HL-60/S4 treated with phorbol 12-myristate 13-acetate at 8.2 ng/mL for 4 days and 3 days (cell line): ENCODE measurements around the gene SLC22A5.
"Not testable (repeated sequence)": the region's sequence is repeated elsewhere in the genome, so short reads cannot be mapped to it uniquely, and the experiment has no call there.

Experiments used
- in situ Hi-C: fragments of 300-500 bp; cut with MboI; formaldehyde crosslinking; loops from 2 replicates; pipeline ENCODE4 v1.15.0; 2022; ENCODE audit warnings: low sequenced_read_pairs

Gene SLC22A5

GRCh38 chr5:132408965-132409364 lies 39.5 kb downstream of the SLC22A5 start:
- in situ Hi-C loops = no loop called here

GRCh38 chr5:132410451-132411303 lies 41.2 kb downstream of the SLC22A5 start:
- in situ Hi-C loops = no loop called here

GRCh38 chr5:132411304-132412013 lies 41.9 kb downstream of the SLC22A5 start:
- in situ Hi-C loops = no loop called here

GRCh38 chr5:132413567-132413966 lies 44.1 kb downstream of the SLC22A5 start:
- in situ Hi-C loops = no loop called here

GRCh38 chr5:132414634-132415378 lies 45.3 kb downstream of the SLC22A5 start:
- in situ Hi-C loops = no loop called here

- in situ Hi-C loops = not testable (repeated sequence)
Observed at GRCh38 chr5:132415516-132415915, 46.0 kb downstream of the SLC22A5 start.

GRCh38 chr5:132416306-132417009 lies 46.9 kb downstream of the SLC22A5 start:
- in situ Hi-C loops = no loop called here

GRCh38 chr5:132417010-132417439 lies 47.5 kb downstream of the SLC22A5 start:
- in situ Hi-C loops = no loop called here

- in situ Hi-C loops = no loop called here
Observed at GRCh38 chr5:132417461-132417860, 48.0 kb downstream of the SLC22A5 start.

- in situ Hi-C loops = no loop called here
Observed at GRCh38 chr5:132417889-132418485, 48.5 kb downstream of the SLC22A5 start.

GRCh38 chr5:132418881-132419280 lies 49.4 kb downstream of the SLC22A5 start:
- in situ Hi-C loops = no loop called here

GRCh38 chr5:132419502-132420468 lies 50.3 kb downstream of the SLC22A5 start:
- in situ Hi-C loops = no loop called here

GRCh38 chr5:132420706-132421272 lies 51.3 kb downstream of the SLC22A5 start:
- in situ Hi-C loops = no loop called here

GRCh38 chr5:132421462-132421861 lies 52.0 kb downstream of the SLC22A5 start:
- in situ Hi-C loops = no loop called here

- in situ Hi-C loops = no loop called here
Observed at GRCh38 chr5:132422720-132423437, 53.4 kb downstream of the SLC22A5 start.

- in situ Hi-C loops = no loop called here
Observed at GRCh38 chr5:132423438-132423898, 54.0 kb downstream of the SLC22A5 start.

- in situ Hi-C loops = no loop called here
Observed at GRCh38 chr5:132424167-132424880, 54.8 kb downstream of the SLC22A5 start.
